Left forelimb (tissue), 1 donor: Measurements from ENCODE around the gene CELF1.
"Not testable (repeated sequence)": the region's sequence is repeated elsewhere in the genome, so short reads cannot be mapped to it uniquely, and the experiment has no call there.

Experiments used
- DNase-seq: peaks from one replicate; pipeline ENCODE4 v3.0.0-alpha.2; 2018; ENCODE audit warnings: low spot score

The CELF1 gene

DNA sequence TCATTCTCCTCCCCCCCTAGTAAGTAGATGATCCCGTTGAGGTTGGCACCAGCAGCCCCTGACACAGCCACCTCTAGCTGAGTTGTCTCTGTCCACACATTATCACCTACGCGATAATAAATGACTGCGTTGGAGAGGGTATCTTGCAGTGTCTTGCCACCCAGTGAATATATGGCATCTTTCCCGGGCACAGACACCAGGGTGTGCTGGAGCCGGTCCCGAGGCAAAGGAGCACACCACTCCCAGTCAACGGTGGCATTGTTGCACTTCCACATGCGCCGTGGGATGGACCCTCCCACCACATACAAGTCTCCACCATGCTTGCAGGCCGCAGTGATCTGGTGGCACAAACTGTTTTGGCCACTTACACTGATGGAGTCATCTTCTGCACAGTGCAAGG, 20.4 kb upstream of the CELF1 start:
- no peak for DNase-seq

- no peak for DNase-seq
Measured at GRCh38 chr11:47572715-47573255, 19.9 kb upstream of the CELF1 start.

GRCh38 chr11:47571895-47572294, 19.0 kb upstream of the CELF1 start:
- DNase-seq, result no peak

DNA sequence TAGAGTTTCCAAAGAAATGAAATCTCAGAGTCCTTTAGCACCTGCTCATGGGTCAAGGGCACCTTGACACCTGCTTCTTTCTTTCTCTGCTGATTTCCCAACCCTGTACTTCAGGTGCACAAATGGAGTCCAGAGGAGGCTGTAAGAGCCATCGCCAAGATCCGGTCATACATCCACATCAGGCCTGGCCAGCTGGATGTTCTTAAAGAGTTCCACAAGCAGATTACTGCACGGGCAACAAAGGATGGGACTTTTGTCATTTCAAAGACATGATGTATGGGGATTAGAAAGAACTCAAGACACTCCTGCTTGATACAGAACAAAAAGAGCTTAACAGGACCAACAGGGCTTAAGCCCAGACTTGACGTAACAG, 18.4 kb upstream of the CELF1 start:
- no peak for DNase-seq

DNA sequence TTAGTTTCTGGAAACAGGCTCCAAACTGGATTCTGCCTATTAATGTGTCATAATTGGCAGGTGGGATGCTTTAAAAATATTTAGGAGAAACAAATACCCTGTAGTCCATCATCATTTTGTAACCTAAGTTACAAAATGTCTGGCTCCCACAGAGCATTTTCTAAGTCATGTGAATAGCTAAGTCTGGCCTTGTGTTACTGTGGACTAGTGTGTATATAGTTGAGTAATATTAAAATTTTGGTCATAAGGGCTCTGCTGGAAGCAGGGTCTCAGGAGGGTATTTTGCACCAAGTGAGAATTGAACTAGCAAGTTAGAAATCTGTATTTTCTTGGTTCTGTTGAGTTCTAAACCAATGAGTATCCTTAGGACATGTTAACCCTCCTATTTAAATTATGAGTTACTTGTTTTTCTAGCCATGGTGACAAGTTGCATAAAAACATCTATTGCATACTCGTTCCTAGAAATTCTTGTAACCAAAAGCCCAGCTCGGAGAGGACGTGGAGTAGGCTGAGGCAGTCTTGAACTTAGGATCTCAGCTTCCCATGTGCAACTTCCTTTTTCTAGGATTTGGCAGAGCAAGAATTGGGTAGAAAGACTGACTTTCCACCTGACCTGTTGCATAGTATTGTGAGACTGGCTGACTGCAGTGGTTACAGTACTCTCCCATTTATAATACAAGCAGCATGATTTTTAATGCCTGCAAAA, 17.9 kb upstream of the CELF1 start:
- DNase-seq, result no peak

DNA sequence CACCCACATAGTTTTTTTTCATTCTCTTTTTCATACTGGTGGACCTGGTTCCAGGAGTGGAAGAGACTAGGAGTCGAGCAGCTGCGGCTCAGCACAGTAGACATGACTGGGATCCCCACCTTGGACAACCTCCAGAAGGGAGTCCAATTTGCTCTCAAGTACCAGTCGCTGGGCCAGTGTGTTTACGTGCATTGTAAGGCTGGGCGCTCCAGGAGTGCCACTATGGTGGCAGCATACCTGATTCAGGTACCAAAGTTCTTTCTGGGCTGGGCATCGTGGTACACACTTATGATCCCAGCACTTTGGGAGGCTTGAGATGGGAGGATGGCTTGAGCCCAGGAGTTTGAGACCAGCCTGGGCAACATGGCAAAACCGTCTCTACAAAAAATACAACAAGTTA, 16.7 kb upstream of the CELF1 start:
- no peak for DNase-seq

GRCh38 chr11:47566149-47566698, 13.3 kb upstream of the CELF1 start:
- no peak for DNase-seq

DNA sequence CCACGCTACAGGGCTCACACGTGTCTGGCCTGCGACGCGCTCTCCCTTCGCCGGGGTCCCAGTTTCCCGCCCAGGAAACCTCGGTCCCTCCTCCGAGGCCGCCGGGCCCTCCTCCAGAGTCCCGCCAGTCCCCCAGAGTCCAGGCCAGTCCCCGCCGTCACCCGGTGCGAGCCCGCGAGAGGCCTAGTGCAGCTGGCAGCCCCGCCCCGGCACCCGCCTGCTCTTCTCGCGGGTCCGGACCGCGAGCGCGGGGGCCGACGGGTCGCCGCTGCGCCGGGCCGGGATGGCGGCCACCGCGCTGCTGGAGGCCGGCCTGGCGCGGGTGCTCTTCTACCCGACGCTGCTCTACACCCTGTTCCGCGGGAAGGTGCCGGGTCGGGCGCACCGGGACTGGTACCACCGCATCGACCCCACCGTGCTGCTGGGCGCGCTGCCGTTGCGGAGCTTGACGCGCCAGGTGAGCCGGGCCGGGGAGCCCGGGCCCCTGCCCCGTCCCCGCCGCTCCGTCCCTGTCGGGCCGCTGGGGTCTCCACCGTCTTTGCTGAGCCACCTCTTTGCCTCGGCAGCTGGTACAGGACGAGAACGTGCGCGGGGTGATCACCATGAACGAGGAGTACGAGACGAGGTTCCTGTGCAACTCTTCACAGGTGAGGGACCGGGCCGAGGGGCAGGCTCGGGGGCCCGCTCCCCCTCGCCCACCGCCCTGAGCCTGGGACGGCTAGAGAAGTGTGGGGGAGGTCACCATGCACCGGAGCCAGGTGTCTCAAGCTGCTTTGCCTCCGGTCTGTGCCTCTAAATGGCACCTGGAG, 12.6 kb upstream of the CELF1 start, which contains the start of gene PTPMT1:
TSS of gene PTPMT1 (plus strand) at position 260 of the 809 bp plus-strand sequence. CDS start at position 284, 24 bp downstream.
- DNase-seq, result peak; percentile 79

DNA sequence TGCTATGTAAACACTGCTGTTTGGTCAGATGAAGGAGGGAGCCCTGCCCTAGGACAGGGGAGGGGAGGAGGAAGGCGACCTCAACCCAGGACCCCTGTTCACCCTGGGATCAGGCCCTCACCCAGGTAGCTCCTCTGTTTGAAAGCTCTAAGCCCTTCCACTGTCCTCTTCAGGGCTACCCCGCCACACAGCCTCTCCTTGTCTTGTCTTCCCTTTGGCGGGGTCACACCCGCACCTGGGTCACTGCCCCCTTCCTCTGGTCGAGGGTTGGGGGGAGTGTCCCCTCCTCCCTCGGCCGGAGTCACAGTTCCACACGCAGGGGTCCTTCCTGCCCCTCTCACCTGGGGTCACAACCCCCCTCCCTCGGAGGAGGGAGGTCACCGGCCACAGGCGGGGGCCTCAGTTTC, 12.0 kb upstream of the CELF1 start:
- DNase-seq, result no peak

DNA sequence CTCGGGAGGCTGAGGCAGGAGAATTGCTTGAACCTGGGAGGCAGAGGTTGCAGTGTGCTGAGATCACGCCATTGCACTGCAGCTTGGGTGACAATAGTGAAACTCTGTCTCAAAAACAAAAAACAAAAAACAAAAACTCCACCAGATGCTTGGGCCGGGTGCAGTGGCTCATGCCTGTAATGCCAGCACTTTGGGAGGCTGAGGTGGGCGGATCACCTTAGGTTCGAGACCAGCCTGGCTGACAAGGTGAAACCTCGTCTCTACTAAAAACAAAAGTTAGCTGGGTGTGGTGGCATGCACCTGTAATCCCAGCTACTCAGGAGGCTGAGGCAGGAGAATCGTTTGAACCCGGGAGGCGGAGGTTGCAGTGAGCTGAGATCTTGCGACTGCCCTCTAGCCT, 11.4 kb upstream of the CELF1 start:
- not testable (repeated sequence) for DNase-seq

- DNase-seq, result not testable (repeated sequence)
Measured at GRCh38 chr11:47562393-47562792, 9.5 kb upstream of the CELF1 start.

GRCh38 chr11:47560426-47560825, 7.5 kb upstream of the CELF1 start:
- no peak for DNase-seq

GRCh38 chr11:47558695-47559094, 5.8 kb upstream of the CELF1 start:
- DNase-seq, result no peak

- not testable (repeated sequence) for DNase-seq
Measured at GRCh38 chr11:47557004-47557403, 4.1 kb upstream of the CELF1 start.

DNA sequence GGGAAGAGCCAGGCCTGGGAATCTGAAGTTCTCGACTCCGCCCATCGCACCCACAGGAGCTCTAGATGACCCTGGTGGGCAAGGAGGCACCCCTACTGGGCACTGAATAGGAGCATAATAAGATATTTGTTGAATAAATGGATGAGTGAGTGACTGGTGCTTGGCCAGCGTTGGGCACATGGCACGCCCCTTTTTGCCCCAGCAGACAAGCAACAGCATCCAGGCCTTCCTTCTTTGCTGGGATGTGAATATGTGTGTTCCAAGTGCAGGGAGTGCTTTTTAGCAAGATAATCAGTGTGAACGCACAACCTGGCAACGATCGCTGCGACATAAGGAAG, 443 bp upstream of the CELF1 start:
- DNase-seq, result no peak

DNA sequence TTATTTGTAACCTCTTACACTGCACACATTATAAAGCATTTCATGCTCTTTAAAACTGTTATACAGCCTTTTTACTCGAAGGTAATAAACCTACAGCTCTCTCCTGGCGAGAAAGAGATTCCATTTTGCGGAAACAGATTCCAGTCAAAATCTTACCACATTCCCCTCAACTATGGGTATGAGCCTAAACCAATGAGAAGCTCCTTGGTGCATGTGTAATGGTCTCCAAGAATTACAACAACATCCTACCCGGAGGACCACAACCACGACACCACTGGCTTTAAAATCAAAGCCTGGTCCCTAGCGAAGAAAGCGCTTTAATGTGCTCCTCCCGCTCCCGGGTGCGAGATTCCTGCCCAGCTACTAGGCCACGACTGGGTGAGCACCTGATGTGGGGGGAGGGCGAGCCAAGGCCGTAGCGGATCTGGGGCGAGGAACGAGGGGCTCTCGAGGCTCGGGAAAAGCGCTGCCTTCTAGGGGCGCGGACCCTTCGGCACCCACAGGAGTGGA, 821 bp downstream of the CELF1 start:
- no peak for DNase-seq

GRCh38 chr11:47551086-47551485, 1.8 kb downstream of the CELF1 start:
- no peak for DNase-seq

- DNase-seq, result no peak
Measured at GRCh38 chr11:47550288-47551047, 2.5 kb downstream of the CELF1 start.

GRCh38 chr11:47546274-47546673, 6.7 kb downstream of the CELF1 start:
- not testable (repeated sequence) for DNase-seq

DNA sequence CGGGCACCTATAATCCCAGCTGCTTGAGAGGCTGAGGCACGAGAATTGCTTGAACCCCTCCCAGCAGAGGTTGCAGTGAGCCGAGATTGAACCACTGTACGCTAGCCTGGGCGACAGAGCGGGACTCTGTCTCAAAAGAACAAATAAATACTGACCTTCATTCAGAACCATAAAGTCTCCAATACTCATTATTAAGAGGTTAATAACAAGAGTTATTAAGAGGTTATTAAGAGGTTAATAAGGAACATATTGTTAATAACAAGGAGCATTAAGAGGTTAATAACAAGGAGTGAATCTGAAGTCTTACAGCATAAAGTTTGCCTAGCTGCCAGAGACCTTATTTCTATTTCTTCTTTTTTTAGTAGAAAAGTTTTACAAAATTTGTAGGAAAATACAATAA, 7.6 kb downstream of the CELF1 start:
- no peak for DNase-seq

- no peak for DNase-seq
Measured at GRCh38 chr11:47541070-47541469, 11.9 kb downstream of the CELF1 start.

DNA sequence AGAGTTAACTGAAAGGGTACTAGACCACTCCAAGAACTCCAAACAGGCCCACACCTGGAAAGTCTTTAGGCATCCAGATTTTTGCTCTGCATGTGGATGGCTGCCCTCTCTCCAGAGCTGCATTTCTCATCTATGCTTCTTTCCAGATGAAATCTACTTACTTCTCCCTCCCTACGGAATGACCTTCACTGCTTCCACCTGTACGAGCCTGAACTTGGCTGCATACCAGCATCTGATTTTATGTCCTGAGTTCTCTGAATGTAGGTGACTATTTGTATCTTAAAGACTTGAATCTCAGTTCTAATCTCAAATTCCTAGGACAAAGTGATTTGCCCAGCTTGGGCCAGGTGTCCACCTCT, 13.3 kb downstream of the CELF1 start:
- no peak for DNase-seq
